NCI-H146 (cell line): Measurements from ENCODE around the gene DLX6.

ENCODE experiments used
- DNase-seq: peaks from one replicate; lab custom pipeline; 2025; lab: John Stamatoyannopoulos, UW

Gene DLX6

DNA sequence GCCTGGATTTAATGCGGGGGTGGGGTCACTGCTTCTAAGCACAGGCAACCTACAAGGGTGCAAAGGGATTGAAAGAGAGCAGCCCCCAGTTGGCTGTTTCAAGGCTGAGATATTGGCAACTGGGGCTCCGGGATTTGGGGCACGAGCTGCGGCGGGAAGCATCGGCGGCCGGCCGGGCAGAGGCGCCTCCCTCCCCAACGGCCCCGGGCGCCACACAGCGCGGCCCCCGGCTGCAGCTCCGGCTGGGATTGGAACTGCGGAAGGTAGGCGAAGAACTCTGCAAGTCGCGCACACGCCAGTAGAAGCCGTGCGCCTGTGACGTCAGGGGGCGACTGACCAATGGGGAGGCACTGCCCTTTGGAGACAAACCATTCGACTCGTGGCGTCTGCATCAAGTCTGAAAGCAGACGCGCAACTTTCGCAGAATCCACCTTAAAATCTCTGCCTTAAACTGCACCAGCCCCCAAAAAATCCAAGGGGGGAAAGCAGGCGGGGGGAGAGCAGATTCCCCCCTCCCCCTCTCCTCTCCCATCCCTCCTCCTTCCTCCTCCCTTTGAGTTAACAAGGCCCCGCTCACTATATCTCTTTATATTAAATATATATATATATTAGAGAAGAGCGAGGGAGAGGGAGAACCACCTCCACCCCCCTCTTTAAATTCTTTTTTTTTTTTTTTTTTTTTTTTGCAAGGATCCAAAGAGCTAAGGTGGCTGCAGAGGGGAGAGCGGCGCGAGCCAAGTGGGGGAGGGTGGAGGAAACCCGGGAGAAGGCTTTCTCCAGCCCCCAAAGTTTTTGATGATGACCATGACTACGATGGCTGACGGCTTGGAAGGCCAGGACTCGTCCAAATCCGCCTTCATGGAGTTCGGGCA lies at the start of gene DLX6:
DLX6 (plus strand) TSS at position 371 of the 872 bp plus-strand sequence; CDS start at position 796, 425 bp downstream.
- DNase-seq: peak; percentile 98

DNA sequence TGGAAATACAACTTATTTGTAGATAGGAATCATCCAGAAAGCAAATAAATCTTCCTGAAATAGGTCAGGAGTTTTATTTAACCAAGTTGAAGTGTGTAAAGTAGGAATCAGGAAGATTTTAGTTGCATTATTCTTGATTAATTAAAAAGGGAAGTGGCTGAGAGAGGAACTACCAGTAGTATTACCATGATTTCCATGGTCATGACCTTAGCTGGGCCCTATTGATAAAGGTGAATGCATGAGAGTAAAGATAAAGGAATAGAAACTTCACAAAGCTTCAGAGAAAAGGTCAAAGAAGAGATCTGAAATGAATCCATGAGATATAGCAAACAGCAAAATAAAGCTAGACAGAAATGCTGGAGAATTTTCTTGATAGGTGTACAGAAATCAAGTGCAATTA lies 46.2 kb upstream of the DLX6 start:
- DNase-seq: no peak

GRCh38 chr7:96962221-96962885 lies 43.0 kb upstream of the DLX6 start:
- DNase-seq: no peak

DNA sequence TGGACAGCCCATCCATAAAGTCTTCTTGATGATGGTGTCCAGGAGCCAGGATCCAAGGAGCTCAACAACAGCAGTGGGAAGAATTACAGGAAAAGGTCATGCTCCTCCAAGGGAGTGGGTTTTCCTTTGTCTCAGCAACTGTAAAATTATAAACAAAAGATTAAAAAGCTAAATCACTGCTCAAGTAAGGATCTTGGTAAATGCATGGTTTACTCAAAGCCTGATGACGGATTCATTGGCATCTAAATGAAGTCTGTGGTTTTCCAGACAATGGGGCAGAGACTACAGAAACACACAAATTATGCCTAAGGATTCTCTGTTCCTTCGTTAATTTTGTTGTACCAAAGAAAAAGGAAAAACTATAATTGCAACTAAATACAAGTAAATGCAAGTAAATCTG lies 36.4 kb upstream of the DLX6 start:
- no peak for DNase-seq

DNA sequence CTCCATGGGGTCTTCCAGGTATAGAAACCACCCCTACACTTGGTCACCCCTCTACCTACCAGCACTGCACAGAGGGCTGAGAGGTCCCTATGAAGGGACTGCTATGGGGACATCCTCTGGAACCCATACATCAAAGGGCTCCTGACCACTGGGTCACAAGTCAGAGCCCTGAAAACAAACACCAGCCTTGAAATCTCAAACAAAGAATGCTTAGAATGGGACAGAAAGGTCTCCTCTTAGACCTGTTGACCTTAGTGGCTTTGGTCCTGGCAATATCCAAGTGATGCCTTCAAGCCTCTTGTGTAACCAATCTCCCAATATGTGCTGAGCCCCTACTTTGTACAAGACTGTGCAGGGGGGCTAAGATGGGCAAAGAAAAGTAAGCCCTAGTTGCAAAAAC lies 34.6 kb upstream of the DLX6 start:
- no peak for DNase-seq

GRCh38 chr7:96973986-96974385 lies 31.4 kb upstream of the DLX6 start:
- no peak for DNase-seq

DNA sequence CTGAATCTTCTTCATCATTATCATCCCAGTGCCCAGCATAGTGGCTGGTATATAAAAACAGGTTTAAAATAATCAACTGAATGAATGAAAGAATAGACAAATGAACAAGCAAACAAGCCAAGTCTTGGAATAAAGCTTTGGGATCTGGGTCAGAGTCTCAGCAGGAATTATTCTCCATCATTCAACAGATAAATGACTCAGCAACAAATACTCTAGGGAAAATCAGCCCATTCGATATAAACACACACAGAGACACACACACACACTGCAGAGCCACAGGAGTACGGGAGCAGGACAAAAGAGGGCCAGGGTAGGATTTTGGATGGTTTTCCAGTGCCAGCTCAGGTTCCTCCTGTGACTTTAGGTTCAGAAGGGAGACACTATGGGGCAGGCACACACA lies 29.2 kb upstream of the DLX6 start:
- DNase-seq: no peak

GRCh38 chr7:96977445-96977844 lies 27.9 kb upstream of the DLX6 start:
- no peak for DNase-seq

DNA sequence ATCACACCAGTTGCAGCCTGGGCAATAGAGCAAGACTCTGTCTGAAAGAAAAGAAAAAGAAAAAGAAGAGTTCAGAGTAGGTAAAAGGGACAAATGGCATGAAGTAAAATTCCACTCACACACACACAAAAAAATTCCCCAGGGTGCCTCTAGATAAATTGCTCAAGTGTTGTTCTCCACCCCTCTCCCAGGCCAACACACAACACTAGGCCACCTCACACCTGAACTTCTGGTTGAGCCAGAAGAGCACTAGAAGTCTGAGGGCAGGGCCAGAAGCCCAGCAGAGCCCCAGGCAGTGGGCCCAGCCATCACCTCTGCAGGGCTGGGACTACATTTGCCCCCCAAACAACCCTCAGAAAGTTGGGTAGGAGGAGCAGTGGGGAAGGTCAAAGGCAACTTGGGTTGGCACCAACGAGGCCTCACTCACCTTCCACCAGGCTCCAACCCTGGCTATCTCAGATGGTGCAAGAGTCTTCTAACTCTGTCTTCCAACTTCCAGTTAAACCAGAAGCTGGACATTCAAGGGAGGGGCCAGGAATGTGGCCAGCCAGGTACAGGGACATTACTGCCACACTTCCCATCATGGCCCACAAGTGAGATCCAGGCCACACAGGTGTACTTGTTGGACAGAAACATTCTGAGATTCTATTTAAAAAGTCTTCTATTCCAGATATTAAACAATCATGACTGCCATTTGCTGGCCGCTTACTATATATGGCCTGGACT lies 25.6 kb upstream of the DLX6 start:
- DNase-seq: no peak

DNA sequence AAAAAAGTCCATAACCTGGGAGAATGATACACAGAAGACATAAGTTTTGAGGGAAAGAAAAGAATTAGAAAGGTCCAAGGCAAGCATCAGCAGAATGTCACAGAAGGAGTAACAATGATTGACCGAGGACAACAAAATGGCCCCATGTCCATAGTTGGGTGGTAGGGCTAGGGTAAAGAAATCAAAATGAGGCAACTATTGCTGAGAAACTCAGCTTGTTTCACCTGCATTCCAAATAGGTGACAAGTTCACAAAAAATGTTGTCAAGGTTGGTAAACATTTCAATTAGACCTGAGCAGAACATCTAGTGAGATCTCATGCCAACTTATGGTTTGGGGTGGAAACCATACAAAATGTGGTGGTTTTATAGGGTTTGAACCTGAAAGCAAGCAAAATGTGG lies 22.8 kb upstream of the DLX6 start:
- no peak for DNase-seq

GRCh38 chr7:96985992-96986391 lies 19.4 kb upstream of the DLX6 start:
- no peak for DNase-seq

DNA sequence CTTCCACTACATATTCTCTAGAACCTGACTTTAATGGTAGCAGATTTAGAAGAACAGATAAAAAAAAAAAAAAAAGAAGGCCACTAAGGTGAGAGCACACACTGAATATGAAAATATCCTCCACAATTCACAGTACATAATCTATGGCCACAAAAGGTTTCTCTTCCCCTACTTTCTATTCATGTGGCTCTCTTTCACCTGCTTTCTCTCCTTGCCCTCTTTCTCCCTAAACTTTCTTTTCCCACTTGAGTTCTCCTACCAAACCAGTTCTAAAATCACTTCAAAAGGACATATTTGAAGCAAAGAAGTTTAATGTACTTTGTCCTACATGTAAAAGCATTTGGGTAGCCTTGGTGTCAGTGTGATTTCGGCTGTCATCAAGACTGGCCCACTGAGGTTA lies 18.5 kb upstream of the DLX6 start:
- no peak for DNase-seq

GRCh38 chr7:96987719-96988118 lies 17.6 kb upstream of the DLX6 start:
- no peak for DNase-seq

- no peak for DNase-seq
Observed at GRCh38 chr7:96989241-96989858, 16.0 kb upstream of the DLX6 start.

DNA sequence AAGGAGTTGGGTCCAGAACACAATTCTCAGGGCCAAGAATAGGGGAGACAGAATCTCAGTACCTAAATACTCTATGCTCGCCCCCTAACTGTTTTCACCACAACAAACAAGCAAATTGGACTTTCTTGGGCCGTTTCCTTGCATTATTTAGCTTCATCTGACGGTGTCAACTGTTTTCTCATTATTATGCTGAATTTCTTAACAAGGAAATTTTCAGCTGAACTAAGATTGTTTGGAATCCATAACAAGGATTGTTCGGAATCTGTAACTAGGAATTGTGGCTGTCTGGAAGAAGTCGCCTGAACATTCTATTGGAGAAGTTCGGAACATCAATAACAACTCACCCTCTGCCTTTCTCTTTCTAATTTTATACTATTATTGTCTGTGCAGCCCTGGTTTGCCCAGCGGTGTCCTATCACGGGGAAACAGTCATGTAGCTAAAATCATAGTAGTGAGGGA lies 15.5 kb upstream of the DLX6 start:
- no peak for DNase-seq

DNA sequence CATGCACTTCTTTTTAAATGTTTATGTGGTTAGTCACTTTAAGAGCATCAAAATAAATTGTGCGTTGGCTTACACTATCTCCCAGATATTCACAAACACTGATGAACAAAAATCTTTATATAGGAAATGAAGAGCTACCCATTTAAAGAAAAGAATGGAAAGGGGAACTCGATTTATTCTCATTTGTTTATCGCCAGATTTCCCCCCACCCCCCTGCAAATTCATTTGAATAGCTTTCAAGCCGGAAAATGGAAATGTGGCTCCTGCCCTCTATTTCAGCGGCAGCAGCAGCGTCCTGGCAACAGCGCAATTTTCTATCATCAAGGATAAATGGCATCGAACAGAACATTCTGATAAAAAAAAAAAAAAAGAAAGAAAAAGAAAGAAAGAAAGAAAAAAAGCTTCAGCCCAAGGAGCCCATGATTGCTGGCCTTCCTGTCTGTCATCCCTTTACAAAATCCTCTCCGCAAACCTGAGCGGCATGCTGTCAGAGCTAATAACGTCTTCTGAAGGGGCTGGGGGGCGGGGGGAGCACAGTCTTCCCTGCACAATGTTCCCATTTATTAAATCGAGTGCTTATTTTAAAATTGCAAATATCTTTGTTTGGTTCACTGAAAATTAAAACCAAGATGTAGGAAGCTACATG lies 13.7 kb upstream of the DLX6 start:
- no peak for DNase-seq

DNA sequence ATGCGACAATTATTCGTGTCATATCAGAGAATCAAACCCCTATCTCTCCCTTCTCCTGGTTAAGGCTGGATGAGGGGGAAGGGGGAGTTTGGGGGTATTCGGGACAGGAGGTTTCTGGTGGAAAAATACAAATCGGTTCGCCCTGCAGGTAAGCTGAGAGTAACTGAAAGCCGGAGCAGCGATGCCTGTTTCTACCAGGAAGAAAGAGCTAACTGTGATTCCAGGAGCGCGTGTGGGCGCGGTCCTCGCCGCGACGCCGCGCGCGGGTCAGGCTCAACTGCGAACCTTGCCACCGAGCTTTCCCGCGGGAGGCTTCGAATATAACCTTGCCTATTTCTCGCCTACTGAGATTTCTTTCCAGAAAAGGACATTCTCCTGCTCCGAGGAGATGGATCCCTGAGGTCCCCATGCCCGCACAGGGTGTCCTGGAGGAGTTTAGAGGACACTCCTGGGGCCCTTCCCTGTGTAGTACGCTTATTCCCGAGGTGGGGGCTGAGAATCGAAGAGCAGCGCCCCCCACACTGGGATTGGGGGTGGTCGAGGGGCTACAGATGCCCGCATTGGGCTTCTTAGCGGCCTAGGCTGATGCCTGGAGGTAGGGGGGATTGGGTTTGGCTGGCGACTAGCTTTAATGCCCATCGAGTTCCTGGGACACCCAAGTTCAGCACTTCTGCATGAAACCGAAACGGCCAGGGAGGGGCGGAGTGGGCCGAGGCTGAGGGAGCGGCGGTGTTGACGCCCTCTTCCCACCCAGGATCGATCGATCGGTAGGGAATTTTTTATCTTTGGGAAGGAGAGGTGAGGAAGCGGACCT lies 13.0 kb upstream of the DLX6 start:
- no peak for DNase-seq

DNA sequence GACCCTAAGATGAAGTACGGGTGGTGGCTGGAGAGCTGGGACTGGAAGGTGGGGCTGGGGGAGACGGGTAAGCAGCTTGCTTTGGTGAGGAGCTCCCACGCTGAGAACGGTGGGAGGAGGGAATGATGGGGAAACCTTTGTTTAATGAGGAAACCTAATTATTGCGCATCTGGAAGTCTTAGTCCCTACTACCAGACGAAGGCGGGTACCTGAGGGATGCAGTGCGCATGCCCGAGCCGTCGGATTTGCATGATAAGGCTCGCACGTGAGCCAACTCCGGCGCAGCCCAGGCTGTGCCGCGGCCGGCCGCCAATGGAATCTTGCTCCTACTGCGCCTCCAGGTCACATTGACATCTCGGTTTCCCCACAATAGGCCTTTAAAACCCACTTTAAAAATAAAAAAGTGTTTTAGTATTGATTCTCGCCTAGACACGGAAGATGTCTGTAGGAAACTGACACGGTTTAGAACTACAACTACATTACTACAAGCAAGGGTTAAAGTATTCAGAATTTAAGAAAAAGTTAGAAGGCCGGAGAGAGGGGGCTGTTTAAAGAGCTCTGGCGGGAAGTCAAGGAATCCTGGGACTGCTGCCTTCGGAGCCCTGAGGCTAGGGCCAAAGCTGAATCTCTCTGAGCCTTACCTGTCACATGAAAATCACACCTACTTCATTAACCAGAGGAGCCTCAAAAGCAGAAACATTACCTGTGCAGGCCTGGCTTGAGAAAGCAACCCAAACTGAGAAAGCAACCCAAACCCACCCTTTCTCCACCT lies 12.1 kb upstream of the DLX6 start:
- DNase-seq: no peak

GRCh38 chr7:96993980-96994379 lies 11.4 kb upstream of the DLX6 start:
- DNase-seq: no peak
